Karpas-422 (cell line): ENCODE measurements around the gene CCDC74B. TPM values are rescaled to one million over a fixed set of nuclear protein-coding genes. Genes with fewer than 3 reads are reported as not detected.
A peak's percentile ranks its signal among the peaks of the same experiment; 100 is the strongest.
"Not testable (repeated sequence)": the region's sequence is repeated elsewhere in the genome, so short reads cannot be mapped to it uniquely, and the experiment has no call there.

Source experiments
- DNase-seq: peaks from one replicate; pipeline ENCODE4 v3.0.0-alpha.2; 2015
- H2AFZ ChIP-seq: fragments of 200-600 bp; sonication (generic); 2 replicates; pipeline ENCODE4 v1.6.1; 2014; ENCODE audit warnings: antibody characterized with exemption, low read length, mixed read lengths
- H3K27ac ChIP-seq: fragments of 200-600 bp; sonication (generic); 2 replicates; pipeline ENCODE4 v1.5.1; 2014; ENCODE audit warnings: mild to moderate bottlenecking, low read length, moderate library complexity
- H3K27me3 ChIP-seq: fragments of 200-600 bp; sonication (generic); 2 replicates; pipeline ENCODE4 v1.6.1; 2014; ENCODE audit warnings: low read length, mixed read lengths
- H3K36me3 ChIP-seq: fragments of 200-600 bp; sonication (generic); 2 replicates; pipeline ENCODE4 v1.6.1; 2014; ENCODE audit warnings: low read length, mixed read lengths; ENCODE audit not compliant: insufficient read depth
- H3K4me1 ChIP-seq: fragments of 200-600 bp; sonication (generic); 2 replicates; pipeline ENCODE4 v1.6.1; 2014; ENCODE audit warnings: mild to moderate bottlenecking, low read length, mixed read lengths
- H3K4me2 ChIP-seq: fragments of 200-600 bp; sonication (generic); 2 replicates; pipeline ENCODE4 v1.6.1; 2014; ENCODE audit warnings: low read length, low read depth, mild to moderate bottlenecking; ENCODE audit not compliant: poor library complexity, severe bottlenecking
- H3K4me3 ChIP-seq: fragments of 200-600 bp; sonication (generic); 2 replicates; pipeline ENCODE4 v1.5.1; 2014; ENCODE audit warnings: mild to moderate bottlenecking, antibody characterized with exemption, low read length, mixed read lengths
- H3K79me2 ChIP-seq: fragments of 200-600 bp; sonication (generic); 2 replicates; pipeline ENCODE4 v1.6.1; 2014; ENCODE audit warnings: mild to moderate bottlenecking, low read length, mixed read lengths
- H3K9ac ChIP-seq: fragments of 200-600 bp; sonication (generic); 2 replicates; pipeline ENCODE4 v1.6.0; 2014; ENCODE audit warnings: low read length
- H3K9me2 ChIP-seq: fragments of 200-600 bp; sonication (generic), shearing (Covaris generic); replicated peaks from 2 replicates; pipeline ENCODE4 v1.6.0; 2014; ENCODE audit warnings: mild to moderate bottlenecking, low read length, moderate library complexity; ENCODE audit not compliant: insufficient read depth
- H3K9me3 ChIP-seq: fragments of 300-700, 200-600 bp; sonication (generic); 2 replicates; pipeline ENCODE4 v1.6.1; 2014; ENCODE audit warnings: low read length, mixed read lengths
- H4K20me1 ChIP-seq: fragments of 200-600 bp; sonication (generic); 2 replicates; pipeline ENCODE4 v1.6.1; 2014; ENCODE audit warnings: mild to moderate bottlenecking, antibody characterized with exemption, low read length, low read depth; ENCODE audit not compliant: insufficient read depth
- total RNA-seq: library from RNA; depleted of rRNA; stranded (reverse); fragments of >200 nt; shearing (Covaris generic); gene quantifications from 2 replicates; pipeline ENCODE4 v1.2.3, GENCODE V29; 2014; ENCODE audit warnings: low replicate concordance

The CCDC74B gene
- total RNA-seq, 1 experiment from 2014 or later: 11.9 TPM

DNA sequence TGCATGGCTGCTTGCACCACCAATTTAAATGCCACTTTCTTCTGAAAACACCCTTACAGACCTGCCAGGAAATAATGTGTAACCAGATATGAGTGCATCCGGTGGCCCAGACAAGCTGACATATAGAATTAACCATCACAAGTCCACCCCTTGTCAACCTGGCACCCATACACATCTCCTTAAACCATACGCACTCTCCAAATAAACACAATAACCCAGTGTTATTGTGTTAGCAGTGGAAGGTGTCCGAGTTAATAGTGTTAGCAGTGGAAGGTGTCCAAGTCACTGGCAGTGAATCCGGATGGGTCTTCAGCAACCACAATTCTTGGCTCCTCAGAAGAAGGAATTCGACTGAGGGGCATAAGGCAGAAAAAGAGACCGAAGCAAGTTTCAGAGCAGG lies 3.6 kb upstream of the CCDC74B start:
- H3K9ac ChIP-seq, H3K27me3 ChIP-seq, H2AFZ ChIP-seq, H3K4me3 ChIP-seq, H3K4me2 ChIP-seq, H3K79me2 ChIP-seq, H3K36me3 ChIP-seq, H4K20me1 ChIP-seq, H3K9me2 ChIP-seq, H3K9me3 ChIP-seq: not testable (repeated sequence)
- peak overlapping the region; percentile 45; the same call in 1 of the 2 replicates for H3K27ac ChIP-seq
- DNase-seq: peak; percentile 52
- peaks cover 17% of the 10 kb centered on the region for H3K4me1 ChIP-seq

- not testable (repeated sequence) for H3K4me1 ChIP-seq, H3K79me2 ChIP-seq, H3K9ac ChIP-seq, H3K27ac ChIP-seq, H2AFZ ChIP-seq, H3K4me2 ChIP-seq, H3K27me3 ChIP-seq, H3K36me3 ChIP-seq, DNase-seq, H3K9me3 ChIP-seq, H3K9me2 ChIP-seq, H4K20me1 ChIP-seq
- H3K4me3 ChIP-seq: 0 out of 2 replicates have a peak overlapping the region, but pooled peaks have one; percentile 15
These were observed 1.5 kb downstream of the CCDC74B start for GRCh38 chr2:130143266-130144039.

DNA sequence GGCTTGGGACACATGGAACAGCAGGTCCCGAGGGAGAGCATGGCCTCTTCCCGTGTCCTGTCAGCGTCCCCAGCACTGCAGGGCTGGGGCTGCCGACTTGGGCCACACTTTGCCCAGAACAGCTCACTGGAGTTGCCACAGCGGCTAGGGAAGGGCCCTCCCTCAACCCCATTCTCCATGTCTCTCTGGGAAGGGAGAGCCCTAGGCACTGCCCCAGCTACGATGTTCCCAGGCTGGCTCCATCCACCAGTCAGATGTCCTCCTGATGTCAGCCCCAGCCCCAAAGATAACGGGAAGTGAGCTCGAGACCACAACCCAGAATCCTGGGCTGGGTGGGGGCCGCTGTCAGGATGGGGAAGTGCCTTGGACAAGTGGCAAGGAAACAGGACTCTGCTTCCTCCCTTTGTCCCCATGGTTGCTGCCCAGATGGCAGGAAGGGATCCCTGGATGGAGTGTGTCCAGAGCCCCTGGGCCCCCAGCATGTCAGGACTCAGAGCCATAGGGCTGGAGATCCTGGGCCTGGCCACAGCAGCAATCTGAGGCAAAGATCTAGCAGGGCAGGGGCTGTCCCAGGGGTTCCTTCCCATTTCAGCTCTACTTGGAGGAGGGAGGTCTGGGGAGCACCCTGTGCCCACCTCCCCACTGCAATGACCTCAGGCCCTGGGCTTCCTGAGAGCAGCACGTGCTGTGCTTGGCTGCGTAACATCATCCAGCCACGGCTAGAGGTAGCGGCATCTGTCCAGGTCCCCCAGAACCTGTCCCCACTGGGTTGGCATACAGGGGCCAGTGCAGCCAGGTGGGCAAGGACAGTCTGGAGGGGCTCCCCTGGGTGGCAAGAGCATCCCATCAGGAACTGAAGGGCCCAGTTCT lies 2.3 kb downstream of the CCDC74B start:
- H3K9me3 ChIP-seq, H3K9ac ChIP-seq, H3K36me3 ChIP-seq, H3K9me2 ChIP-seq, H4K20me1 ChIP-seq, H3K79me2 ChIP-seq, DNase-seq, H3K4me2 ChIP-seq, H3K4me1 ChIP-seq, H3K27ac ChIP-seq, H2AFZ ChIP-seq, H3K27me3 ChIP-seq, H3K4me3 ChIP-seq: not testable (repeated sequence)

DNA sequence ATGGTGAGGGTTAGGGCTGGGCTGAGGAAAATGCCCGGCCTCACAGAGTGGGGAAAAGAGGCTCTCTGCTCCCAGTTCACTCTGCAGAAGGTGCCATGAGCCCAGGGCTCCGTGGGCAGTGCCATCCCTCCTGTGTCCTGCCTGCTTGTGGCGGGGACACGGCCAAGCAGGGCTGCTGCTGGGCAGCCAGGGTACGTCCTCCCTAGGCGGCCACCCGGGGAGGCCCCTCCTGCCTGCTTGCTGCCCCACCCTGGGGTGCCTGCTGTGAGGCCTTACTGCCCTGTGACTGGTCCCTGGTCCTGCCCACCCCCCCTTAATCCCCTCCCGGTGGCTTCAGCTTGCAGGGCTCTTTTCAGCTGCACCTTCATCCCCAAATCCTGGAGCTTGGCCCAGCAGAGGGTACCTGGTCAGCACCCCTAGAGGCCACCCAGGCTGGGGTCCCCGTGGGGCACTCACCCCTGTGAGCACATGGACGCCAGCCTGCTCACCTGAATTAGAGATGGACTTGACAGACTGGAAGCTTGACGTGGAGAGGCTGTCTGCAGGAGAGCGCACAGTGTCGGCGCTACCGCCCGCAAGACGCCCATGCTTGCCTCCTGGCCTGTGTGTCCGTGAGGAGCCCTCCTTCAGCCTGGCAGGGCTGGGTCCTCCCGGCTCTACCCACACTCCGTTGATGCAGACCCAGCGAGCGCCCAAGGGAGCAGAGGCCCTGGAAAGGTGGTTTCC lies 3.1 kb downstream of the CCDC74B start:
- H3K4me1 ChIP-seq, H3K36me3 ChIP-seq, H4K20me1 ChIP-seq, H3K79me2 ChIP-seq, H2AFZ ChIP-seq, DNase-seq, H3K9me2 ChIP-seq, H3K4me2 ChIP-seq, H3K4me3 ChIP-seq, H3K27ac ChIP-seq, H3K27me3 ChIP-seq, H3K9me3 ChIP-seq, H3K9ac ChIP-seq: not testable (repeated sequence)

- not testable (repeated sequence) for H3K4me2 ChIP-seq, H3K79me2 ChIP-seq, H2AFZ ChIP-seq, DNase-seq, H3K4me3 ChIP-seq, H3K9me2 ChIP-seq, H3K36me3 ChIP-seq, H3K27ac ChIP-seq, H3K9ac ChIP-seq, H4K20me1 ChIP-seq, H3K27me3 ChIP-seq, H3K4me1 ChIP-seq, H3K9me3 ChIP-seq
These were observed 3.9 kb downstream of the CCDC74B start for GRCh38 chr2:130141002-130141401.

DNA sequence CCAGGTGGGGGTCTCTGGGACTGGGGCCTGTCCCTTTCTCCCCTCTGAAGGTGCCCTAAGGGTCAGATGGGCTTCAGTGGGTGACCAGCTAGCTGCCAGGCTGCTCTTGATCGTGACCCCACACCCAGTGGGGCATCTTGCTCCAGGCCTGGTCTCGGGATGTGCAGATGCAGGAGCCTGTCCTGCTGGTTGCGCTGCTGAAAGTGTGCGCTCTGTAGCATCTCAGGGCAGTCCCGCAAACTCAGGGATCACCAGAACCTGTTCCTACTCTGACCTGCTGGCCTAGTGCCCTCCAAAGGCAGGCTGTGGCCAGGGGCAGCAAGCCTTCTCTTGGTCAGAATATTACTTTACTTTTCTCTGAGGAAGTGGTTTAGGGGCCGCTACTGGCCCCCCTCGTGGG lies 4.4 kb downstream of the CCDC74B start:
- not testable (repeated sequence) for H3K4me2 ChIP-seq, H3K9ac ChIP-seq, H3K4me1 ChIP-seq, H3K27ac ChIP-seq, H3K27me3 ChIP-seq, H3K9me2 ChIP-seq, H3K4me3 ChIP-seq, H3K9me3 ChIP-seq, H4K20me1 ChIP-seq, H3K79me2 ChIP-seq, H3K36me3 ChIP-seq, H2AFZ ChIP-seq, DNase-seq

GRCh38 chr2:130139331-130140280 lies 5.3 kb downstream of the CCDC74B start:
- not testable (repeated sequence) for H3K9ac ChIP-seq, H2AFZ ChIP-seq, DNase-seq, H3K9me3 ChIP-seq, H3K79me2 ChIP-seq, H3K27me3 ChIP-seq, H4K20me1 ChIP-seq, H3K4me3 ChIP-seq, H3K27ac ChIP-seq, H3K4me1 ChIP-seq, H3K36me3 ChIP-seq, H3K9me2 ChIP-seq, H3K4me2 ChIP-seq
